ENCODE measurements around the gene MMP28.

Gene MMP28

DNA sequence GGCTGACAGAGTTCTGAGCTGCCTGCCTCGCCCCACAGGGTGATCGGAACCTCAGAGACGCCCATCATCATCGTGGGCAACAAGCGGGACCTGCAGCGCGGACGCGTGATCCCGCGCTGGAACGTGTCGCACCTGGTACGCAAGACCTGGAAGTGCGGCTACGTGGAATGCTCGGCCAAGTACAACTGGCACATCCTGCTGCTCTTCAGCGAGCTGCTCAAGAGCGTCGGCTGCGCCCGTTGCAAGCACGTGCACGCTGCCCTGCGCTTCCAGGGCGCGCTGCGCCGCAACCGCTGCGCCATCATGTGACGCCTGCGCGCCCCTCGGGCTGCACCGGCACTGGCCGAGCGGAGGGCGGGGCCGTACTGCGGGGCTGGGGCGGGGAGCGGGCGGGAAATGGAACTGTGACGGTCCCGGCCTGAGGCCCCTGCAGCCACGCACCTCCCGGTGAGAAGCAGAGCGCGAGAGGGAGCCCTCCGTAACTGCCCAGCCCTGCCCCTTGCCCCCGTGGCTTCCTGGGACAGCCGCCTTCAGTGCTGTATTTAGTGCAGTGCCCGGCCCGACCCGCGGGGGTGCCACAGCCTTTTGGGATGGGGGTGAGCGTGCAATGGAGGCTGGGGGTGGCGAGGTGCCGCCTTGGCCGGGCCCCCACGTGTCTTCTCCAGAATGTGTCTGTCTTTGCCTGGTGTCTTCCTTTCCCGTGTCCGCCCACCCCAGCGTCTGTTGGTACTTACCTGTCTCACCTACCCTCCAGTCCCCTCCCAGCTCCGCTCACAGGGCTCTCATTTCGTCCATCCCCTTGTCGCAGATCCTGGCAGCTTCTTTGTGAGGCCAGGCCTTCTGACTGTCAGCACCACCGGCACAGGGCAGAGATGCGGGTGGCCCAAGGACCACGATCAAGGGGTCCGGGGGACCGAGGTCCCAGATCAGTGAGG lies 54.2 kb downstream of the MMP28 start:
- DNase-seq, result no peak

DNA sequence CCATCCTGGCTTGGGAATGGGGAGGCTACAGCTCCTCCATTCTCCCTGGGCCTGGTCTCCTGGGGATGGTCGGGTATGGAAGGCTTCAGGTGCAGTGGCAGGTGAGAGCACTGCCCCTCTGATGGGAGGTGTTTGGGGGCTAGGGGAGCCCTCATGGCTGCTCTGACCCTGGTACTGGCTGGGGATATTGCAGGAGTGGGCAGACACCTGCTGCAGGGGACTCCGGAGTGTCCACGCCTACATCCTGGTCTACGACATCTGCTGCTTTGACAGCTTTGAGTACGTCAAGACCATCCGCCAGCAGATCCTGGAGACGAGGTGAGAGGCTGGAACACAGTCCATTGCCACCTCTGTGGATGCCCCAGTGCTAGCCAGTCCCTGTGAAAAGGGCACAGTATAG lies 55.2 kb downstream of the MMP28 start:
- no peak for DNase-seq

DNA sequence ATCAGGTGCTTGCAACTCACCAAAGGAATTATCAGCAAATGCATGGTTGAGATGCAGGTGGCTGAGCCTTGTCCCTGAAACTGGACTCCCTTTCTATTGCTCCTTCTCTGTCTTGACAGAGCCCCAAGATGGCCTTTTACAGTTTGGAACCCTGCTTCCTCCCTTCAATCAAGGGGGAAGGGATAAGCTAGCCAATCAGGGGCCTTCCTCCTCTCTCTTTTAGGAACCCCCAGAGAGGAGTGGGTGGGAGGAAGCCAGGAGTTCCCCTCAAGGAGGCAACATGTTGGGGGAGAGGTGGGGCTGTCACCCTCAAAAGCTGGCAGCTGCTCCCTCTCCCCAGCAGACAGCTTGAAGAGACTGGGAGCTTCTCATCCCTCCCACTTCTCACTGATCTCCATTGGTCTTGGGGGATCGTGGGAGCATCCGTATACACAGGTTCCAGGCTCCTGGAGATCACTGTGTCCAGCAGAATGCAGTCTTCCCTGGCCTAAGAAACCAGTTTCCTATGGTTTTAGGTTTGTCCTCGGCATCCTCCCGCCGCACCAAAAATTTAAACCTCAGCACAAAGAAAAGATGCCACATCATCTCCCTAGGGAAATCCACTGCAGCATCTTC lies 56.8 kb downstream of the MMP28 start:
- no peak for DNase-seq

DNA sequence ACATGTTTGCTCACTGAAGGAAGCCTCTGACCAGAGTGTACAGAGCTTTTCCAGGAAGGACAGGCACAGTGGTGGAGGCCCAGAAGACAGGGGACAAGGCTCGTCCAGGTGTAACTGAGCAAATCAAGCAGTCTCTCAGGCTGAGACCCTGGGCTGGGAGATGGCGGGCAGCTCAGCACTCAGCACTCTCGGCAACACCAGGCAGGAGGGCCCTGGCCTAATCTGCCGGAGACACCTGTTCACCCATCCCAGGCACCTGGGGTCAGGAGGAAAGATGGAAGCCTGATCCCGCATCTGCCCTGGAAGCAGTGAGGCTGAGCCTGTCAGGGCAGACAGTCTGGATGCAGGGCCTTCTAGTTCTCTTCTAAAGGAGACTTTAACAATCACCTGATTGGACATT lies 59.2 kb downstream of the MMP28 start:
- no peak for DNase-seq

DNA sequence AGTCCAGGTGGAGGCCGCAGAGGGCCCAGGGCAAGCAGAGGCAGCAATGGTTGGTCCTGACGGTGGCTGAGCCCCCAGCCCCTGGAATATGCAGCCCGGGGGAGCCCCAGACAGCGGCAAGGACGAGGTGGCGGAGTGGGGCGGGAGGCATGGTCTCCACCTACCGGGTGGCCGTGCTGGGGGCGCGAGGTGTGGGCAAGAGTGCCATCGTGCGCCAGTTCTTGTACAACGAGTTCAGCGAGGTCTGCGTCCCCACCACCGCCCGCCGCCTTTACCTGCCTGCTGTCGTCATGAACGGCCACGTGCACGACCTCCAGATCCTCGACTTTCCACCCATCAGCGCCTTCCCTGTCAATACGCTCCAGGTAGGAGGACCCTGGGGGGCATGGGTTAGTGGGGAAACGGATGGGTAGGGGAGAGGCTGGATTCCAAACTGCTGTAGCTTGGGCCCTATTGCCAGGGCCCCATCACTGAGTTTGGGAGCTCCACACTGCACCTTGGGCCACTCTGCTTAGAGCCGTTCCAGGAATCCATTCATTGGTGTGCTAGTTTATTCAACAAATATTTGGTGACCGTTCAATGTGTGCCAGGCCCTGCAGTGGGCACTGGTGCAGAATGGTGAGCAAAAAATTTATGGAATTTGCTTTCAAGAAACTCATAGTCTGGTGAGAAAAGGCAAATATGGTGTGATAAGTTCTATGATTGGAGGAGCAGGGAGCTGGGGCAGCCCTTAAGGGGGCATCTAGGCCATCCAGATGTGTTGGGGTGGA lies 60.2 kb downstream of the MMP28 start:
- no peak for DNase-seq

DNA sequence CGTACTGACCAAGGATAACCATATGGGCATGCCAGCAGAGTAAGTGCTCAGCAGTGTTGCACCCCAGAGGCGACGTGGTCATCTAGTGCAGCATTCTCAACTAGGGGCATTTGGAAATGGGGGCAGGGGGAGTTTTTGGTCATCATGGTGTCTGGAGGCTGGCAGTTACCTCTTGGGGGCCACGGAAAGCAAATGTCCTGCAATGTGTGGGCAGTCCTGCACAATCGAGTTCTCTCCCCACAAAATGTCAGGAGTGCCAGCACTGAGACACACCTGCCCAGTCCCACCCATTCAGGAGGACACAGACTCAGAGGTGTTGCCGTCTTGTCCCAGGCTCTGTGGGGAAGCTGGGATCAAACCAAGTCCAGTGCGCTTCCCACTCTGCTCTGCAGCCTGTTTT lies 61.0 kb downstream of the MMP28 start:
- DNase-seq, result no peak

DNA sequence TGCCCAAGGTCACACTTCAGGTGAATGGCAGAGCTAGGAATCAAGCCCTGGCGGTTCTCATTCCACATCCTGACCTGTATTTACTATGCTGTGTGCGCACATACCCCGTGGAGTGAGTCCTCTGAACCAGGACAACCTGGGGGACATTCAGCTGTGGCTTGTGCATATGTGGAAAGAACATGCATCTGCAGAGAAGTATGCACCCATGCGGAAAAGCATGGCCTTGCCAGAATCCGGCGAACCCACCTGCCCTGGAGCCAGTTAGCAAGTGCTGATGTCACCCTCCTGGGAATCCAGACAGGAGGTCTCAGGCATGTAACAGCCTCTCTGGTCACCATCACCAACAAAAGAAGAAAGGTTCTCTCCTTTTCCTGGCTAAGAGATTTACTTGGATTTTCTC lies 62.1 kb downstream of the MMP28 start:
- DNase-seq, result no peak

DNA sequence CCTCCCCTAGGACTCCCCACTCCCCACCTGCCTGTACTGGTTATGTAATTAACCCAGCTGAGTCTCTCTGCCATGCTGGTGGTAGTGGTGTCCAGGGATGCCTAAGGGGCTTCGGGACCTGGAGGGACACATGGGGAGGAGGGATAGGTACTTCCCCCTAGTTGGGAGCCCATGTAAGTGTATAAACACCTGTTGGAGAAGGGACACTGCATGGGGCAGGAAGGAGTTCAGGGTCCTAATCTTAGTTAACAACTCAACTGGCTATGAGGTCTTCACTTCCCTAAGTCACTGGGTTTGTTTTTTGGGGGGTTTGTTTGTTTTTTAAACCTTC lies 62.7 kb downstream of the MMP28 start:
- no peak for DNase-seq

DNA sequence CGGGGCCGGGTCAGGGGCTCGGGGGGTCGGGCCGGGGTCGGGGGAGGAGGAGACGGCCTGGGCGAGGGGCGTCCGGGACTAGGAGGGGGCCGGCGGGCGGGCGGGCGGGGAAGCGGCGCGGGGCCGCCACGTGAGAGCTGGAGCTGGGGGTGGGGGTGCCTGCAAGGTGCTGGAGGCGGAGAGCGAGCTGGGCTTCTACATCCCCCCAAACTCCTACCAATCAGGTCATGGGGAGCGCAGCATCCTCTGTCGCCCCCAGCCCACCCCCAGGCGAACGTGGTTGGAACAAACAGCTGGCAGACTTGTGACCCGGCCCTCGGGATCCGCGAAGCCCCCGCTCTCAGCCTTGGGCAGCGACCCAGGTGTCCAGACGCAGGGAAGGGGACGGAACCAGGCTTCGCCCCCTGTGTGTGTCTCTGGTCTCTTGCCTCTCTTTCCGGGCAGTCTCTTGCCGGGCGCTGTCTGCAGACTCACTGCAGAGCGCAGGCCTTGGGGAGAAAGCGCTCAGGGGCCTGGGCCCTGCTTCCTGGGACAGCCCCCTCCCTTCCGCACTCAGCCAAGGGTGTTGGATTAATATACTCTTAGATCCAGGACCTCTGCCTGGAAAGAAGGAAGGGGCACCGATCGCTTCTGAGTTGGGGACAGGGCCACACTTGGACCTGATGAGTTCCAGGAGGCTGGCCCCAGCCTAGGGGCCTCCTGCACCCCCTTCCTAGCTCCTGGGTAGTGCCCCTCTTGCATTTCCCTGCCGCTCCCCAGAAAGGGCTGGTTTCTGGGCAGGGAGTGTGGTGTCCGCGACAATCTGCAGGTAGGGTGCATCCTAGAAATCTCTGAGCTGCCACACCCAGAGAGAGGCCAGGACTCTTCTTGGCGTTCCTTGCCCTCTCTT lies 63.3 kb downstream of the MMP28 start:
- no peak for DNase-seq

DNA sequence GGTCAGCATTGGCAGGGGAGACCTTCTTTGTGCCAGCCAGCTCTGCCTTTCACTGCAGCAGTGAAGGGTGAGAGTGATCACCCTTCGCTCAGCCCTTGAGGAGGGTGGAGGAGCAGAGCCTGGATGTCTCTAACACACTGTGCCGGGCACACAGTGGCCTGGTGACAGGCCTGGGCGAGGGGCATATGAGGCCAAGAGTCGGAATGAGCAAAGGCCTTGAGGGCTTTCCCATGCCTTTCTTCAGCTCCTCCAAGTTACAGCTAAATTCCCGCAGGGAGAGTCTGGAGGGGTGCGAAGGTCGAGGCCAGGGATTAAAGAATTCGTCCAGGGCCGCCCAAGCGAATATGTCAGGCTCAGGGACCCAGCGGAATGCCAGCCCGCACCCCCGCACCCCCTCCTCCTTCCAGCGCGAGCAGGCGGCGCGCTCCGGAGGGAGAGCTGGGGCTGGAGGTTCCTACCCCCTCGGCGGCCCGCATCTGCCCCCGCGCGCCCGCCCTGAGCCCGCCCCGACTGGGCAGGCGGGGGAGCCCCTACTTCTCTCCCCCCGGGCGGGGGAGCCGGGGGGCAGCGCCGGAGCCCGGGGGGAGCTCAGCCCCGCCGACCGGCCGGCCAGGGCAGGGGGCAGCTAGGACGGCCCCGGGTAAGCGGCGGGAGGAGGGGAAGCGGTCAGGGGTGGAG lies 64.1 kb downstream of the MMP28 start, which contains the start of gene RASL10B:
Gene RASL10B (plus strand): TSS at position 401 of the 678 bp plus-strand sequence. CDS start 3,546 bp downstream, outside the sequence.
- no peak for DNase-seq

DNA sequence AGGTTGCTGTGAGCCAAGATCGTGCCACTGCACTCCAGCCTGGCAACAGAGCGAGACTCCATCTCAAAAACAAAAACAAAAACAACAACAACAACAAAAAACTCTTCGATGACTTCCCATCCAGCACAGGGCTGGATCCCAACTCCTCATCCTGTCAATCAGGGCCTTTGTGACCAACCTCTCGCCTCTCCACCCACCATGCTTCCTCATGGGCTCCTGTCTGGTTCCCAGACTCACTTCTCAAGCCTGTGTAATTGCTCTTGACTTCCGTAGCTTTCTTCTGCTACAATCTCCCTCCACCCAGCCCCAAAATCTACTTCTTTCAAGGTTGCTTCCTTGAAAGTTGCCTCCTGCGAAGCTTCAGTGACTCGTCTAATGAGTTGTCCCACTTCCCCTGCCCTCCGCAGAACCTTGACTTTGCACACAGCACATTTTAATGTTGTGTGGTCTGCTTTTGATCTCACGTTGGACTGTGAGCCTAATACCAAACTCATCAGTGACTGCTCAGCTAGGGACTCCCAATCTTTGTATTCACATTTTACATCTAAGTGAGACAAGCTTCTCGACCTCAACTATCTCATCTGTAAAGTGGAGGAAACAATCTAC lies 64.9 kb downstream of the MMP28 start:
- no peak for DNase-seq

DNA sequence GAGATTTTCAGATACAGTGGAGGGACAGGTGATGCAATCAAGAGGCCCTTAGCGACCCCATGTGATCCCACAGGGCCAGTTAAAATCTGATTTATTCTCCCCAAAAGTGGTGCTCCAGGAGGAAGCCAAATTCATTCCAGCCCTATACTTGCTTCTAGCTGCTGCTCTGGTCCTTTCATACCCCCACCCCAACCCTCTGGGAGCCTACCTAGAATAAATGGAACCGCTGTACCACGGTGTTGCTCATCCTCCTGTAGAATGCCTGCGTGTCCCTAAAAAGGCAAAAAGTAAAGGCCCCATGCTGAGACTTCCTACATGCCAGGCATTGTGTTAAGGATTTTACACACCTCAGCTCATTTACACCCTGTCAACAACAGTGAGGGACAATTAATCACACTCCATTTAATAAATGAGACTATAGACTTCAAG lies 66.0 kb downstream of the MMP28 start:
- DNase-seq, result no peak

DNA sequence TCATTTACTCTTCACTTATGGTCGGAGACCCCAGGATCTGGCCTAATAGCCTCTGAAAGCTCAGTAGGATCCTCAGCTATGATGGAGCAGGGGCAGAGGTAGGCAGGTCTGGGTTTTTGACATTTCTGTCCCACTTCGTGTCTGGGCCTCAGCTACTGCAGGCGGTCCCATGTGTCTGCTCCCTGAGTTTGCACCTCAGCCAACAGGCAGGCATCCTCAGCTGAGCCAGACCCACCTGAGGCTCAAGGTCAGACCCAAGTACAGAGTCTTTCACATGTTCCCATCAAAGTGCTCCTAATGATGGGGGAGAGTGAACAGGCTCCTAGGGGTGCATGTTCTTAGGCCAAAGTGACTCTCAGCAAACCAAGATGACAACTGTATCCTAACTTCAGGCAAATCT lies 66.9 kb downstream of the MMP28 start:
- DNase-seq, result no peak

DNA sequence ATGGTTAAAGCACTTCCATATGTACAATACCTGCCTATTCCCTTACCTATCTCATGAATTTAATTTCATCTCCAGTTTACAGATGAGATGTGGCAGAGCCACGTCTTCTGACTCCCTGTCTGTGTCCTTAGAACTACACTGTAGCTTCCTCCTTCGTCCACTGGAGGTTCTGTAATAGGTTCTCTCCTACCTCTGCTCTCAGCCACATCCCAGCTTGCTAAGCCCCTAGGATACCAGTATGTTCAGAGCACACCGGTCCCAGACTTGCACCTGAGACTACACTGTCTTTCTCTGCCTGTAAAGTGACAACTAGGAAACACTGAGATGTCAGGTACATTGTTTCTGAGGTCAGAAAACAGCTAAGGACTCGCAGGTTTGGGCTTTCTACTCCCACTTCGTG lies 67.8 kb downstream of the MMP28 start:
- no peak for DNase-seq

DNA sequence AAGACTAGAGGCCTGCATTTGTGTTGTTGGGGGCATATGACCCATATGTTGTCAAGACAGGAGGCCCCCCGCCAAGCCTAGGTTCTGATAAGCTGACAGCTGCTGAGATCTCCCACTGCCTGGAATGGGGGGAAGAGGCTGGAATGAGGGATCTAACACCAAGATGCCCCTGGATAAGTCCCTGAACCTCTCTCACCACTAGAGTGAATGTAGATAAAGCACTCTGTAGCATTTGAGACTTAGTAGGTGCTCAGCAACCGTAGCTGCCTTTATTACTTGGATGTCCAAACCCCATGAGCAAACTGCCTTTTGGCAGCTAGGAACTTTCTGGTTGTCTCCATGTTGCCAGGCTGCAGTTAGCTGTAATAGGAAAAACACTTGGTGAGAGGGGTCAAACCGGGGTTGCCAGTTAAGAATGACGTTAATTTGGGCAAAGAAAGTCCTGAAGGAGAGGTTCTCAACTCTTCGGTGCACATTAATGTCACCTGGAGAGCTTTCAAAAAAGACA lies 68.4 kb downstream of the MMP28 start:
- no peak for DNase-seq

DNA sequence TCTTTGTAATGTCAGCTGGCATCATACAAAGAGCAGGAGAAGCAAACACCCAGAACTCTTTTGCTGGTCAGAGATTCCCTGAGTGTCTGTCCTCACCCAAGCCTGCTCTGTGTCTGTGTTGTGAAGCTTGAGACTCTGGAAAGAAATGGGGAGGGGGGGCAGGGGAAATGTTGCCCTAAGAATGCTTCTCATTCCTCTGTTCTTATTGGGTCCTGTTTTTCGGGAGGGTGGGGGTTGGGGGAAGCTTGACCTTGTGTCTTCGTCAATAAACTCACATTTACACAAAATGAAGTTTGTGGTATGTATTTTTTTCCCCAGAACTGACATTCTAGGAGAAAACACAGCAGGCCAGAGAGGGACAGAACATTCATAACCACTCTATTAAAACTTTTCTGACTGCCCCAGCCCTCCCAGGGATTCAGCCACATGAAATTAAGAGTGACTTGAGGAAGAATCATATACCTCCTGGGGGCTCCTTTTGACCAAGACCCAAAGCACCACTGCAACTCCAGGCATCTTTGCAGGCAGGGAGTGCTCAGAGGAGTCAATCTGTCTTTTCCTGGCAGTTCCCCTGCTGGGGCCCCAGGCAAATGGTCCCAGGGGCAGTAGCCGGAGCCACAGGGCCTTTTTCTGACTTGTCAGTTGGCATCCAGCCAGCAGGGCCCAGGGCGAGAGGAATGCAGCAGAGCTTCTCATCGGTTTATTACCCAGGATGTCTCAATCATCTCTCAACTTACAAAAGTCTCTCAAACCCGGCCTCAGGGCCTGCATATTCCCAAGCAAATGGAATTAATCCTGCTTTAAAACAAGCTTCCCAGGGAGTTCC lies 69.1 kb downstream of the MMP28 start:
- no peak for DNase-seq

DNA sequence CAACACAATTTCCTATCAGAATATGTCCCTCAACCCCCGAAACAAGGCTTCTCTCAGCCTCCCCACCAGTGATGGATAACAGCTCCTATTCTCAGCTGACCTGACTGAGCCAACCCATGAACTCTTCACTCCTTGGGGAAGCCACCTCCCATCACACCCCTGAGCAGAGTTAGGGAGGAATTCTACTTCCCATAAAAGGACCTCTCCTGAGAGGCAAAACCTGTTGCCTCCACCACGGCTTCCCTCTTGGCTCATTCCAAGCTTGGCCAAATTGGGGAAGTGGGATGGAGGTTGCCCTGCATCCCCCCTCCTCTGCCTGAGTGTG lies 69.7 kb downstream of the MMP28 start:
- DNase-seq, result no peak

DNA sequence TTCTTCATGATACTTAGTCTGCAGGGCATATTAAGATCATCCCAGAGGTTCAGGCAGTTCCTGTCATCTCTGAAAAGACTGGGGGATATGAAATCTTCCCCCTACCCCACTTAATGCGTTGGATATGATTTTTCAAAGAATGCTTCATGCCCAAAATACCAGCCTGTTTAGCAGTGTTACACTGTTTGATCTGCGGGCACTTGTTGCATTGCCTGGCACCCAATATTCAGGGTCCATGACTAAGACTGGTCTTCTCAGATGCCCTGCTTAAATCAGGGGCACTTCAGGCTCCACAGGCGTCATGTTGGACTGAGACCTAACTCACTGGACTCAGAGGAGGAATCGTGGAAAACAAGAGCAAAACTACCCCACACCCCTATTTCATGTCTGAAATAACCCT lies 70.4 kb downstream of the MMP28 start:
- no peak for DNase-seq

DNA sequence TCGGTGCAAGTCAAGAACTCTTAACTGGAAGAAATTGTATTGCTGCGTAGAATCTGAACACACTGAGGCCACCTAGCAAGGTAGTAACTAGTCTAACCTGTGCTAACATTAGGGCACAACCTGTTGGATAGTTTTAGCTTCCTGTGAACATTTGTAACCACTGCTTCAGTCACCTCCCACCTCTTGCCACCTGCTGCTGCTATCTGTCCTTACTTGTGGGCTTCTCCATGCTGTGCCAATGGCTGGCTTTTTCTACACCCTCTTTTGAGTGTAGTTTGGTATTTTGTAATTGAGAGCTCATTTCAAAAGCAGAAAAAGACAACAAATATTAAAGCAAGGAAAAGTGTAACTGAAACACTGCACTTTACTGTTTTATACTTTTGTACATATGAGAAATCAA lies 71.7 kb downstream of the MMP28 start:
- DNase-seq, result no peak

DNA sequence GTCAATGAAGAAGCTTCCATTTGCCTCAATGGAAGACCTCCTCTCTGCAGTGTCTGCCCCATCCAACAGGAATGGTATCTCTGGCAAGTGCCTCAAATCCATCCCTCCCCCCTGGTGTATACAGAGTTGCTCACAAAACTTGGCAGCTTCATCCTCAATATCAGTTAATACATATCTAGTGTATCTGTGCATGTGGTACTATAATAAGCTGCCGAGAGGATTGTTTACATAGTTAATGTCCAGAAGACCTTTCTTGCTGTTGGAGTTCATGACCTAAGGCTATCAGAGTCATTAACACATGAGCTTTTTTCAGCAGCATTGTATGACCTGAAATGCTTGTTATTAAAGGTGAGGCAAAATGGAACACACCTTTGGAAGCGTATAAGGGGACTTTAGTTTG lies 78.0 kb downstream of the MMP28 start:
- no peak for DNase-seq

Data from cortex of kidney (tissue), 1 donor.